HUES48 (cell line): ENCODE results near the gene PRSS21.

Source experiments
- H3K27ac ChIP-seq: one replicate; pipeline ENCODE4 v1.7.0; 2013; ENCODE audit warnings: low read depth, low read length, inconsistent platforms
- H3K27me3 ChIP-seq: 2 replicates; pipeline ENCODE4 v1.6.1; 2013; ENCODE audit warnings: mild to moderate bottlenecking, low read length; ENCODE audit not compliant: control insufficient read depth, insufficient read depth
- H3K36me3 ChIP-seq: 2 replicates; pipeline ENCODE4 v1.6.1; 2013; ENCODE audit warnings: low read length; ENCODE audit not compliant: control insufficient read depth, insufficient read depth
- H3K4me1 ChIP-seq: 2 replicates; pipeline ENCODE4 v1.6.1; 2013; ENCODE audit warnings: mild to moderate bottlenecking, low read length; ENCODE audit not compliant: control insufficient read depth, insufficient read depth
- H3K4me3 ChIP-seq: 2 replicates; pipeline ENCODE4 v1.5.1; 2013; ENCODE audit warnings: mild to moderate bottlenecking, low read depth, low read length
- H3K9ac ChIP-seq: 2 replicates; pipeline ENCODE4 v1.6.1; 2013; ENCODE audit warnings: mild to moderate bottlenecking, low read depth, low read length, moderate library complexity
- H3K9me3 ChIP-seq: 2 replicates; pipeline ENCODE4 v1.6.1; 2013; ENCODE audit warnings: low read length; ENCODE audit not compliant: control insufficient read depth, insufficient read depth

Gene PRSS21

DNA sequence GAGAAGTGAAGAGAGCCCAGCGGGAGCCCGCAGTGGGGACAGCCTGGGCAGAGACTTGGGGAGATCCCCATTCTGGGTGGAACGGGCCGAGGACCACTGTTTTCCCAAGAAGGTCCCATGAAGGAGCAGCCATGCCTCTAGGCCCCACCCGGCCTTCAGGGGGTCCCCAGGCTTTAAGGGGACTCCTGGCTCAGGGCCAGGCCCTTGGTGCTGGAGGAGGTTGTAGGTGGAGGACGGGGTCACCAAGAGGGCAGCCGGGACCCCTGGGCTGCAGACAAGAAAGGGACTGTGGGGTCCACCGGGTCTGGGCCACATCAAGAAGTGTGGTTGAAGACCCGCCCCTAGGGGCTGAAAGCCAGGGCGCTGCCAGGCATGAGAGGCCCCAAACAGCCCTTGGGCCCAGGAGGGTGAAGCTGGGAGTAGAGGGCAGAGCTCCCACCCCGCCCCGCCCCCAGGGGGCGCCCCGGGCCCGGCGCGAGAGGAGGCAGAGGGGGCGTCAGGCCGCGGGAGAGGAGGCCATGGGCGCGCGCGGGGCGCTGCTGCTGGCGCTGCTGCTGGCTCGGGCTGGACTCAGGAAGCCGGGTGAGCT, at the start of gene PRSS21:
PRSS21 (plus strand) TSS at position 487 of the 589 bp plus-strand sequence; CDS start at position 519, 32 bp downstream.
- Histone ChIP-seq H3K4me1 (no peaks in the 10 kb centered on the region), H3K27ac (no peak within 1 kb of the TSS), H3K9me3 (no peaks in the 10 kb centered on the region), H3K9ac (no peak within 1 kb of the TSS), H3K27me3 (no peaks in the 10 kb centered on the region), H3K36me3 (no peaks in the 10 kb centered on the region), H3K4me3 (no peak within 1 kb of the TSS)

DNA sequence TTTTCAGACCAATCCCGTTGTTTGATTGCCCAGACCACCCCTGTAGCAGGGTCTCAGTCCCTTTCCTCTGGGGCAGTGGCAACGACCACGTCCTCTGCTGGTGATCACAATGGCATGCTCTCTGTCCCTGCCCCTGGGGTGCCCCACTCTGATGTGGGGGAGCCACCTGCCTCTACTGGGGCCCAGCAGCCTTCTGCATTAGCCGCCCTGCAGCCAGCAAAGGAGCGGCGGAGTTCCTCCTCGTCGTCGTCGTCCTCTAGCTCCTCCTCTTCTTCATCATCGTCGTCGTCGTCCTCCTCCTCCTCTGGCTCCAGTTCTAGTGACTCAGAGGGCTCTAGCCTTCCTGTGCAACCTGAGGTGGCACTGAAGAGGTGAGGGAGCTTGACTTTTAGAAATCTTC, 49.1 kb upstream of the PRSS21 start:
- no peaks in the 10 kb centered on the region for H3K27me3 ChIP-seq
- H3K9ac ChIP-seq, result no peak overlapping the region
- H3K27ac ChIP-seq, result no peak overlapping the region
- peaks cover 10% of the 10 kb centered on the region; the same call in 1 of the 2 replicates for H3K9me3 ChIP-seq
- H3K36me3 ChIP-seq, result peaks cover 96% of the 10 kb centered on the region
- H3K4me3 ChIP-seq, result no peak overlapping the region
- no peaks in the 10 kb centered on the region for H3K4me1 ChIP-seq

GRCh38 chr16:2768403-2769089, 48.5 kb upstream of the PRSS21 start:
- H3K9ac ChIP-seq, result no peak overlapping the region
- H3K36me3 ChIP-seq, result peaks cover 96% of the 10 kb centered on the region
- H3K27ac ChIP-seq, result no peak overlapping the region

DNA sequence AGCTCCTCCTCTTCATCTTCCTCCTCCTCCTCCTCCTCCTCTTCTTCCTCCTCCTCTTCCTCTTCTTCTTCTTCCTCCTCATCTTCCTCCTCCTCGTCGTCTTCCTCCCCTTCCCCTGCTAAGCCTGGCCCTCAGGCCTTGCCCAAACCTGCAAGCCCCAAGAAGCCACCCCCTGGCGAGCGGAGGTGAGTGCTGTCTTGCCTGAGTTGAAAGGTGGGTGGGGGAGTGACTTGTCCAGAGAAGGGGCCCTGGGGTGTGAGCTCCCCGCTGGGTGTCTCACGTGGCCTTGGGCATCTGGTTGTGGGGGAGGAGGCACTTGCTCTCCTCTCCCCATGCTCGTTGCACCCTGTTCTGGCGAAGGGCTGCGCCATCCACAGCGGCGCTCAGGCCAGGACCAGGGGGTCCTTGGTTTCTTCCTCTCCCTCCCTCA, 47.9 kb upstream of the PRSS21 start:
- no peak overlapping the region for H3K27ac ChIP-seq
- H3K9me3 ChIP-seq, result no peaks in the 10 kb centered on the region; the same call in 1 of the 2 replicates
- H3K4me3 ChIP-seq, result no peak overlapping the region
- H3K4me1 ChIP-seq, result no peaks in the 10 kb centered on the region
- no peak overlapping the region for H3K9ac ChIP-seq
- peaks cover 96% of the 10 kb centered on the region for H3K36me3 ChIP-seq
- H3K27me3 ChIP-seq, result no peaks in the 10 kb centered on the region

More at GRCh38 chr16:2768403-2769089, 48.5 kb upstream of the PRSS21 start:
- no peaks in the 10 kb centered on the region for H3K27me3 ChIP-seq
- H3K9me3 ChIP-seq, result peaks cover 3% of the 10 kb centered on the region; the same call in 1 of the 2 replicates
- no peaks in the 10 kb centered on the region for H3K4me1 ChIP-seq
- no peak overlapping the region for H3K4me3 ChIP-seq

DNA sequence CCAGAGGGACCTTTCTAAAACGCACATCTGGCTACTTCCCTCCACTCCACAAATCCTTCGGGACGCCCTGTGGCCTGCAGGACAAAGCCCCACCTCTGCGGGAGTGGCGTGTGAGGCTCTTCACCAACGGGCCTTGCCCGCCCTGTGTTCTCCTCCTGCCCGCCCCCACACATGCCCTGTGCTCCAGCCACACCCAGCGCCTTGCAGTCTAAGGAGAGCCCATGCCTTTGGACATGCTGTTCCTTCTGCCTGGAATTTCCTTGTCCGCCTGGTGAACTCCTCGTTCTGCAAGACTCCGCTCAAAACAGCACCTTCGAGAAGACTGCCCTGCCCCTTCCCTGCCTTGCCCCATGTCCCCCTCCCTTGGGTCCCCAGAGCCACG, 47.4 kb upstream of the PRSS21 start:
- H3K4me1 ChIP-seq, result no peaks in the 10 kb centered on the region
- no peak overlapping the region for H3K4me3 ChIP-seq
- H3K9ac ChIP-seq, result no peak overlapping the region
- H3K27me3 ChIP-seq, result no peaks in the 10 kb centered on the region
- no peak overlapping the region for H3K27ac ChIP-seq
- no peaks in the 10 kb centered on the region; the same call in 1 of the 2 replicates for H3K9me3 ChIP-seq
- peaks cover 96% of the 10 kb centered on the region for H3K36me3 ChIP-seq

GRCh38 chr16:2770057-2770951, 46.7 kb upstream of the PRSS21 start:
- Histone ChIP-seq H3K27me3 (no peaks in the 10 kb centered on the region), H3K9me3 (no peaks in the 10 kb centered on the region), H3K4me3 (no peak overlapping the region), H3K27ac (peak overlapping the region; percentile 47), H3K36me3 (peaks cover 96% of the 10 kb centered on the region), H3K4me1 (no peaks in the 10 kb centered on the region), H3K9ac (no peak overlapping the region)

GRCh38 chr16:2771496-2772402, 45.3 kb upstream of the PRSS21 start:
- H3K27ac ChIP-seq, result peak overlapping the region; percentile 47
- no peak overlapping the region for H3K9ac ChIP-seq
- peaks cover 83% of the 10 kb centered on the region for H3K36me3 ChIP-seq
- H3K4me1 ChIP-seq, result no peaks in the 10 kb centered on the region
- no peak overlapping the region for H3K4me3 ChIP-seq
- no peaks in the 10 kb centered on the region for H3K9me3 ChIP-seq
- no peaks in the 10 kb centered on the region for H3K27me3 ChIP-seq

- Histone ChIP-seq H3K9me3 (no peaks in the 10 kb centered on the region), H3K27me3 (no peaks in the 10 kb centered on the region), H3K36me3 (peaks cover 67% of the 10 kb centered on the region), H3K4me3 (no peak overlapping the region), H3K4me1 (peaks cover 4% of the 10 kb centered on the region), H3K27ac (peak overlapping the region; percentile 54), H3K9ac (no peak overlapping the region)
Observed at GRCh38 chr16:2773188-2773968, 43.7 kb upstream of the PRSS21 start.

- Histone ChIP-seq H3K4me1 (peaks cover 7% of the 10 kb centered on the region), H3K27me3 (no peaks in the 10 kb centered on the region), H3K36me3 (peaks cover 57% of the 10 kb centered on the region), H3K27ac (no peak overlapping the region), H3K9me3 (no peaks in the 10 kb centered on the region), H3K4me3 (no peak overlapping the region), H3K9ac (no peak overlapping the region)
Observed at GRCh38 chr16:2774161-2774891, 42.7 kb upstream of the PRSS21 start.
